Mesendoderm (in vitro differentiated cells): ENCODE results near the gene SCN8A.

Source experiments
- DNase-seq: peaks from one replicate; pipeline ENCODE4 v3.0.0; 2013
- H2AK5ac ChIP-seq: 2 replicates; pipeline ENCODE4 v1.6.1; 2013; ENCODE audit warnings: low read length, inconsistent platforms
- H2BK120ac ChIP-seq: 2 replicates; pipeline ENCODE4 v1.6.1; 2013; ENCODE audit warnings: low read depth, mild to moderate bottlenecking, low read length, moderate library complexity, mixed read lengths
- H2BK15ac ChIP-seq: replicated peaks from 2 replicates; pipeline ENCODE4 v1.6.1; 2013; ENCODE audit warnings: low read depth, mild to moderate bottlenecking, moderate library complexity
- H2BK5ac ChIP-seq: 2 replicates; pipeline ENCODE4 v1.6.1; 2013; ENCODE audit warnings: low read length, inconsistent platforms
- H3K18ac ChIP-seq: 2 replicates; pipeline ENCODE4 v1.6.1; 2013; ENCODE audit warnings: mild to moderate bottlenecking, low read length, mixed read lengths
- H3K23ac ChIP-seq: one replicate; pipeline ENCODE4 v1.6.1; 2013; ENCODE audit warnings: low read length
- H3K27ac ChIP-seq: 2 replicates; pipeline ENCODE4 v1.5.1; 2013; ENCODE audit warnings: low read depth, mild to moderate bottlenecking, inconsistent platforms, low read length, moderate library complexity
- H3K27me3 ChIP-seq: 2 replicates; pipeline ENCODE4 v1.6.1; 2013; ENCODE audit warnings: low read length, control low read depth, mild to moderate bottlenecking, inconsistent platforms; ENCODE audit not compliant: insufficient read depth, poor library complexity
- H3K36me3 ChIP-seq: 2 replicates; pipeline ENCODE4 v1.6.1; 2013; ENCODE audit warnings: low read length, inconsistent platforms; ENCODE audit not compliant: control insufficient read depth, insufficient read depth
- H3K4ac ChIP-seq: one replicate; pipeline ENCODE4 v1.6.1; 2013; ENCODE audit warnings: low read depth, mild to moderate bottlenecking, low read length, moderate library complexity
- H3K4me1 ChIP-seq: 2 replicates; pipeline ENCODE4 v1.6.1; 2013; ENCODE audit warnings: low read depth, low read length, inconsistent platforms; ENCODE audit not compliant: control insufficient read depth
- H3K4me2 ChIP-seq: 2 replicates; pipeline ENCODE4 v1.6.1; 2013; ENCODE audit warnings: low read length
- H3K4me3 ChIP-seq: 2 replicates; pipeline ENCODE4 v1.5.1; 2013; ENCODE audit warnings: mild to moderate bottlenecking, low read length
- H3K56ac ChIP-seq: one replicate; pipeline ENCODE4 v1.6.1; 2013; ENCODE audit warnings: low read length
- H3K79me1 ChIP-seq: 2 replicates; pipeline ENCODE4 v1.6.1; 2013; ENCODE audit warnings: low read length, inconsistent platforms
- H3K79me2 ChIP-seq: 2 replicates; pipeline ENCODE4 v1.6.1; 2013; ENCODE audit warnings: mild to moderate bottlenecking, low read length; ENCODE audit not compliant: control insufficient read depth, insufficient read depth
- H3K9ac ChIP-seq: 2 replicates; pipeline ENCODE4 v1.6.1; 2013; ENCODE audit warnings: low read length, inconsistent platforms
- H4K5ac ChIP-seq: one replicate; pipeline ENCODE4 v1.6.1; 2013; ENCODE audit warnings: low read length
- H4K8ac ChIP-seq: one replicate; pipeline ENCODE4 v1.6.1; 2013; ENCODE audit warnings: low read depth, mild to moderate bottlenecking, control low read depth, low read length, moderate library complexity
- WGBS: extraction: QIAGEN DNeasy Blood & Tissue Kit; methylation state at CpG from one replicate; pipeline ENCODE4 v1.1.7; 2013; ENCODE audit warnings: low lambda C conversion rate, missing lambda C conversion rate; ENCODE audit not compliant: insufficient coverage; ENCODE audit errors: extremely low coverage; 5-methylcytosine and 5-hydroxymethylcytosine counted together

Gene SCN8A

GRCh38 chr12:51672334-51672733 is 81.3 kb downstream of the SCN8A start:
- Histone ChIP-seq H2BK15ac (no peak overlapping the region), H3K4me3 (no peak overlapping the region), H3K4me1 (no peaks in the 10 kb centered on the region), H3K4me2 (no peak overlapping the region), H3K18ac (no peak overlapping the region), H3K27me3 (no peaks in the 10 kb centered on the region), H4K5ac (no peak overlapping the region), H3K56ac (no peak overlapping the region), H3K27ac (no peak overlapping the region), H3K4ac (no peak overlapping the region), H3K23ac (no peak overlapping the region), H2BK5ac (no peak overlapping the region), H3K79me1 (no peaks in the 10 kb centered on the region), H3K36me3 (no peaks in the 10 kb centered on the region), H2AK5ac (no peak overlapping the region), H3K79me2 (no peaks in the 10 kb centered on the region), H4K8ac (no peak overlapping the region), H3K9ac (no peak overlapping the region), H2BK120ac (no peak overlapping the region)
- DNase-seq, result peak; percentile 20
- no CpG with 5 or more reads among the region's 1 CpG for WGBS

- Histone ChIP-seq H3K27me3 (no peaks in the 10 kb centered on the region), H2AK5ac (no peak overlapping the region), H4K8ac (no peak overlapping the region), H2BK5ac (no peak overlapping the region), H3K4me1 (no peaks in the 10 kb centered on the region), H3K9ac (no peak overlapping the region), H2BK15ac (no peak overlapping the region), H3K56ac (no peak overlapping the region), H3K23ac (no peak overlapping the region), H2BK120ac (no peak overlapping the region), H3K4me3 (no peak overlapping the region), H3K4ac (no peak overlapping the region), H4K5ac (no peak overlapping the region), H3K36me3 (no peaks in the 10 kb centered on the region), H3K79me2 (no peaks in the 10 kb centered on the region), H3K18ac (no peak overlapping the region), H3K27ac (no peak overlapping the region), H3K79me1 (no peaks in the 10 kb centered on the region), H3K4me2 (no peak overlapping the region)
- WGBS, result 100% methylated on average over 1 of the region's 9 CpGs
- no peak for DNase-seq
Observed at GRCh38 chr12:51675071-51675803, 84.2 kb downstream of the SCN8A start.

- H3K27me3 ChIP-seq, result no peaks in the 10 kb centered on the region
- no peaks in the 10 kb centered on the region for H3K4me1 ChIP-seq
- H3K27ac ChIP-seq, result no peak overlapping the region
- H3K79me1 ChIP-seq, result no peaks in the 10 kb centered on the region
- no peak overlapping the region for H4K5ac ChIP-seq
- H3K4me2 ChIP-seq, result no peak overlapping the region
- no peak overlapping the region for H2BK5ac ChIP-seq
- no CpG with 5 or more reads among the region's 2 CpGs for WGBS
- no peak overlapping the region for H3K4ac ChIP-seq
- H3K79me2 ChIP-seq, result no peaks in the 10 kb centered on the region
- no peak overlapping the region for H2BK15ac ChIP-seq
- H3K36me3 ChIP-seq, result no peaks in the 10 kb centered on the region
- no peak overlapping the region for H2BK120ac ChIP-seq
- no peak overlapping the region for H3K56ac ChIP-seq
- no peak for DNase-seq
- no peak overlapping the region for H4K8ac ChIP-seq
- H3K4me3 ChIP-seq, result no peak overlapping the region
- H3K9ac ChIP-seq, result no peak overlapping the region
- no peak overlapping the region for H3K23ac ChIP-seq
- peak overlapping the region; percentile 51 for H3K18ac ChIP-seq
- H2AK5ac ChIP-seq, result no peak overlapping the region
Observed at GRCh38 chr12:51676875-51677274, 85.8 kb downstream of the SCN8A start.

- Histone ChIP-seq H3K23ac (no peak overlapping the region), H2BK120ac (no peak overlapping the region), H3K36me3 (no peaks in the 10 kb centered on the region), H3K27ac (no peak overlapping the region), H3K4me3 (no peak overlapping the region), H3K9ac (no peak overlapping the region), H3K4ac (no peak overlapping the region), H3K79me1 (no peaks in the 10 kb centered on the region), H4K8ac (no peak overlapping the region), H2BK5ac (no peak overlapping the region), H4K5ac (no peak overlapping the region), H3K56ac (peak overlapping the region; percentile 8), H3K4me1 (no peaks in the 10 kb centered on the region), H2BK15ac (no peak overlapping the region), H3K4me2 (no peak overlapping the region), H3K27me3 (no peaks in the 10 kb centered on the region), H3K79me2 (no peaks in the 10 kb centered on the region), H3K18ac (peak overlapping the region; percentile 51), H2AK5ac (no peak overlapping the region)
- WGBS, result no CpG with 5 or more reads among the region's 7 CpGs
- no peak for DNase-seq
Observed at GRCh38 chr12:51677284-51677968, 86.4 kb downstream of the SCN8A start.

- no CpG with 5 or more reads among the region's 5 CpGs for WGBS
- H3K56ac ChIP-seq, result no peak overlapping the region
- H3K27ac ChIP-seq, result no peak overlapping the region
Observed at GRCh38 chr12:51678086-51678724, 87.2 kb downstream of the SCN8A start.

More at GRCh38 chr12:51678086-51678724, 87.2 kb downstream of the SCN8A start:
- Histone ChIP-seq H2AK5ac (no peak overlapping the region), H3K27me3 (no peaks in the 10 kb centered on the region), H3K23ac (no peak overlapping the region), H3K18ac (no peak overlapping the region), H3K4me2 (no peak overlapping the region), H2BK15ac (no peak overlapping the region), H3K4ac (no peak overlapping the region), H3K36me3 (no peaks in the 10 kb centered on the region), H3K79me1 (no peaks in the 10 kb centered on the region), H3K79me2 (no peaks in the 10 kb centered on the region), H4K8ac (no peak overlapping the region), H4K5ac (no peak overlapping the region), H3K4me1 (no peaks in the 10 kb centered on the region), H2BK5ac (no peak overlapping the region), H2BK120ac (no peak overlapping the region), H3K4me3 (no peak overlapping the region), H3K9ac (no peak overlapping the region)
- peak; percentile 79 for DNase-seq
